DND-41 (cell line): ENCODE results near the gene ITIH6.

ENCODE experiments used
- ATAC-seq: fragments of 200-7000 bp; cut with Tn5 transposase; 3 replicates; pipeline ENCODE4 v1.9.1; 2021; ENCODE audit warnings: low read depth; ENCODE audit not compliant: insufficient read depth
- DNase-seq: peaks from one replicate; pipeline ENCODE4 v3.0.0-alpha.2; 2020
- H2AFZ ChIP-seq: 2 replicates; pipeline ENCODE4 v1.6.0; 2012; ENCODE audit warnings: low read depth, low read length
- H3K27ac ChIP-seq: 2 replicates; pipeline ENCODE4 v1.5.1; 2012; ENCODE audit warnings: low read length, inconsistent platforms
- H3K27me3 ChIP-seq: fragments of 200-600 bp; sonication (generic); 2 replicates; pipeline ENCODE4 v1.6.0; 2012; ENCODE audit warnings: low read length, mild to moderate bottlenecking, inconsistent platforms; ENCODE audit not compliant: insufficient read depth, poor library complexity
- H3K36me3 ChIP-seq: 2 replicates; pipeline ENCODE4 v1.5.1; 2012; ENCODE audit warnings: low read length, inconsistent platforms; ENCODE audit not compliant: insufficient read depth
- H3K4me1 ChIP-seq: 2 replicates; pipeline ENCODE4 v1.5.1; 2012; ENCODE audit warnings: mild to moderate bottlenecking, low read length; ENCODE audit not compliant: insufficient read depth
- H3K4me2 ChIP-seq: 2 replicates; pipeline ENCODE4 v1.6.0; 2012; ENCODE audit warnings: mild to moderate bottlenecking, moderate library complexity, low read length, inconsistent platforms; ENCODE audit not compliant: insufficient read depth
- H3K4me3 ChIP-seq, 2 experiments: fragments of 200-600 bp in 1 of 2; shearing (Covaris generic) in 1 of 2; 2 replicates each; pipeline ENCODE4 v1.5.1; 2012 to 2016; ENCODE audit warnings: inconsistent platforms in 2 of 2, low read length in 2 of 2, mild to moderate bottlenecking in 2 of 2, low read depth in 1 of 2, moderate library complexity in 1 of 2
- H3K79me2 ChIP-seq: 2 replicates; pipeline ENCODE4 v1.6.0; 2012; ENCODE audit warnings: low read length, inconsistent platforms; ENCODE audit not compliant: insufficient read depth
- H3K9ac ChIP-seq: 2 replicates; pipeline ENCODE4 v1.6.0; 2012; ENCODE audit warnings: low read depth, mild to moderate bottlenecking, inconsistent platforms, low read length, moderate library complexity
- H3K9me3 ChIP-seq: 2 replicates; pipeline ENCODE4 v1.5.1; 2012; ENCODE audit warnings: low read length, moderate library complexity, mild to moderate bottlenecking, inconsistent platforms; ENCODE audit not compliant: insufficient read depth, severe bottlenecking
- H4K20me1 ChIP-seq: 2 replicates; pipeline ENCODE4 v1.6.0; 2012; ENCODE audit warnings: low read length; ENCODE audit not compliant: insufficient read depth
- EZH2 ChIP-seq: IDR thresholded peaks from 3 replicates; pipeline ENCODE4 v1.6.1; 2012; ENCODE audit warnings: borderline replicate concordance, low read depth, mild to moderate bottlenecking, moderate library complexity, low read length, inconsistent platforms; ENCODE audit not compliant: severe bottlenecking
- TF ChIP-seq, protein P1 (sequence below): IDR thresholded peaks from 2 replicates; pipeline ENCODE4 v1.5.1; 2012; ENCODE audit warnings: borderline replicate concordance, low read length, moderate library complexity, mild to moderate bottlenecking; ENCODE audit not compliant: poor library complexity, severe bottlenecking; ENCODE audit errors: extremely low read depth

Gene ITIH6

DNA sequence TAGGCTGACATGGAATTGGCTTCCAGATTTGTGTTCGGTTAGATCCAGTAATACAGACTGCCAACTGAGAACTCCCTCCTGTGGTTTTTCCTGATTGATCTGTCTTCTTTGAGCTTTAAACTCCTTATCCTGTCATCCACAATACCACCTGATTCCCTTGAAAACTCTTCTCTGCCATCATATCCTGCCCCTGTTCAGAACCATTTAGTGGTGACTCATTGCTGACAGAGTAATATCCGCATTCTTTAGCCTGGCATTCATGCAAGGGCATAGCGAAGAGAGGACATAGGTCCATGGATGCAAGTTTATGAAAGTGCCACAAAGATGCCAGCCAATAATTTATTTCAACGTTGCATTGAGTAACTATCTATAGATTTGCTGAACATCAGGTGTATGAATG lies 76.6 kb downstream of the ITIH6 start:
- H3K4me2 ChIP-seq = no peak overlapping the region
- H3K27me3 ChIP-seq = no peaks in the 10 kb centered on the region
- no peak overlapping the region for H3K9ac ChIP-seq
- no peak overlapping the region for H2AFZ ChIP-seq
- no peak overlapping the region for H3K4me3 ChIP-seq
- H4K20me1 ChIP-seq = no peaks in the 10 kb centered on the region
- H3K27ac ChIP-seq = no peak overlapping the region
- TF ChIP-seq EZH2 = no peak
- TF ChIP-seq, protein P1, sequence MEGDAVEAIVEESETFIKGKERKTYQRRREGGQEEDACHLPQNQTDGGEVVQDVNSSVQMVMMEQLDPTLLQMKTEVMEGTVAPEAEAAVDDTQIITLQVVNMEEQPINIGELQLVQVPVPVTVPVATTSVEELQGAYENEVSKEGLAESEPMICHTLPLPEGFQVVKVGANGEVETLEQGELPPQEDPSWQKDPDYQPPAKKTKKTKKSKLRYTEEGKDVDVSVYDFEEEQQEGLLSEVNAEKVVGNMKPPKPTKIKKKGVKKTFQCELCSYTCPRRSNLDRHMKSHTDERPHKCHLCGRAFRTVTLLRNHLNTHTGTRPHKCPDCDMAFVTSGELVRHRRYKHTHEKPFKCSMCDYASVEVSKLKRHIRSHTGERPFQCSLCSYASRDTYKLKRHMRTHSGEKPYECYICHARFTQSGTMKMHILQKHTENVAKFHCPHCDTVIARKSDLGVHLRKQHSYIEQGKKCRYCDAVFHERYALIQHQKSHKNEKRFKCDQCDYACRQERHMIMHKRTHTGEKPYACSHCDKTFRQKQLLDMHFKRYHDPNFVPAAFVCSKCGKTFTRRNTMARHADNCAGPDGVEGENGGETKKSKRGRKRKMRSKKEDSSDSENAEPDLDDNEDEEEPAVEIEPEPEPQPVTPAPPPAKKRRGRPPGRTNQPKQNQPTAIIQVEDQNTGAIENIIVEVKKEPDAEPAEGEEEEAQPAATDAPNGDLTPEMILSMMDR = no peak
- no peak for ATAC-seq
- no peaks in the 10 kb centered on the region for H3K4me1 ChIP-seq
- no peaks in the 10 kb centered on the region for H3K36me3 ChIP-seq
- no peaks in the 10 kb centered on the region for H3K79me2 ChIP-seq
- no peaks in the 10 kb centered on the region for H3K9me3 ChIP-seq
- no peak for DNase-seq

DNA sequence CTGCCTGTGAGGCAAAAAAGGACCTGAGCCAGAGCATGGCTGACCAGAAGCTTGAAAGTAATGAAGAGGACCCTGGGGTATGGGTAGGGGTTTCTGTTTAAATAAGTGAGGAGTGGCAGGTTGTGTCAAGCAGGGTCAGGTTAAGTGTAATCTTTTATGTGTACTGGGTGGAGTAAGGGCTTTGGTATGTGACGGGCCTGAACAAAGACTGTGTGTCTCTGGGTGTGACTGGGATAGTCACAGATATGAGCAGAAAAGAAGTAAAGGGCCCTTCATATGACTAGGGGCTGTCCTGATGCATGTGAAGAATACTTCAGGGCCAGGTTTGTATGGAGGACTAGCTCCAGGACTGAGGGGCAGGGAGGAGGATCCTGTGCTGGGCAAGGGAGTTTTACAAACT lies 82.4 kb downstream of the ITIH6 start:
- no peak for DNase-seq
- no peak overlapping the region for H3K27ac ChIP-seq
- no peak overlapping the region for H3K4me2 ChIP-seq
- H3K36me3 ChIP-seq = no peaks in the 10 kb centered on the region
- no peaks in the 10 kb centered on the region for H3K9me3 ChIP-seq
- no peak for TF ChIP-seq EZH2
- TF ChIP-seq, protein P1 = no peak
- no peak for ATAC-seq
- H3K79me2 ChIP-seq = no peaks in the 10 kb centered on the region
- H3K9ac ChIP-seq = no peak overlapping the region
- H3K27me3 ChIP-seq = no peaks in the 10 kb centered on the region
- no peaks in the 10 kb centered on the region for H3K4me1 ChIP-seq
- no peaks in the 10 kb centered on the region for H4K20me1 ChIP-seq
- H3K4me3 ChIP-seq = no peak overlapping the region
- no peak overlapping the region for H2AFZ ChIP-seq

DNA sequence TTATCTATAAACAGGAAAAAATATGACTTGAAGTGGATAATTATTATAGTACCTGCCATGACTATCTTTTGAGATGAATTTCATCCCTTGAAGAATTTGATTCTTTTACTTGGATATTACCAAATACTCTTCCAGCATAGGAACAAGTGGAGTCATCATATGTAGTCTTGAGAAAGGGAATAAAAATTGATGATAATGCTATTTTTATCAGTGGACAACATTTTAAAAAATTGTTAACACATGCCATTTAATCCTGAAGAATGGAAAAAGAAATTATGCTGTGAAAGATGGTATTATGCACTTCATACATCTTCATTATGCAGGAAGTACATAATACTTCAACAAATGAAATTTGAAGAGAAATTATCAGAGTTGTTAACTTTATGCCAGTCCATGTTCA lies 83.6 kb downstream of the ITIH6 start:
- Histone ChIP-seq H3K27me3 (no peaks in the 10 kb centered on the region), H3K4me2 (no peak overlapping the region), H3K4me1 (no peaks in the 10 kb centered on the region), H3K27ac (no peak overlapping the region), H3K9ac (no peak overlapping the region), H3K9me3 (no peaks in the 10 kb centered on the region), H3K36me3 (no peaks in the 10 kb centered on the region), H3K4me3 (no peak overlapping the region), H4K20me1 (no peaks in the 10 kb centered on the region), H3K79me2 (no peaks in the 10 kb centered on the region), H2AFZ (no peak overlapping the region)
- ATAC-seq = no peak
- TF ChIP-seq, protein P1 = no peak
- TF ChIP-seq EZH2 = no peak
- DNase-seq = no peak

DNA sequence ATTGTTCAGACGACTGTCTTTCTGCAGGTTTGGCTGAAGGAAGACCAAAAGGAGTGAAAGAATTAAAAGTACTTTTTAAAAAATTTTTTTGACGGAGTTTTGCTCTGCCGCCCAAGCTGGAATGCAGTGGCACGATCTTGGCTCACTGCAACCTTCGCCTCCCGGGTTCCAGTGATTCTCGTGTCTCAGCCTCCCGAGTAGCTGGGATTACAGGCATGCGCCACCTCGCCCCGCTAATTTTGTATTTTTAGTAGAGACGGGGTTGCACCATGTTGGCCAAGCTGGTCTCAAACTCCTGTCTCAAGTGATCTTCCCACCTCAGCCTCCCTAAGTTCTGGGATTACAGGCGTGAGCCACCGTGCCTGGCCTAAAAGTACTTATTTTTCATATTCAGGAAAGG lies 86.3 kb downstream of the ITIH6 start:
- Histone ChIP-seq H3K36me3 (no peaks in the 10 kb centered on the region), H3K9ac (no peak overlapping the region), H4K20me1 (no peaks in the 10 kb centered on the region), H3K27ac (no peak overlapping the region), H3K9me3 (no peaks in the 10 kb centered on the region), H3K4me1 (no peaks in the 10 kb centered on the region), H2AFZ (no peak overlapping the region), H3K4me2 (no peak overlapping the region), H3K27me3 (no peaks in the 10 kb centered on the region), H3K79me2 (no peaks in the 10 kb centered on the region), H3K4me3 (no peak overlapping the region)
- TF ChIP-seq, protein P1 = no peak
- TF ChIP-seq EZH2 = no peak
- DNase-seq = no peak
- no peak for ATAC-seq
